ENCODE results near the gene AKAP6. TPM values are rescaled to one million over a fixed set of nuclear protein-coding genes. Genes with fewer than 3 reads are reported as not detected.
A peak's percentile ranks its signal among the peaks of the same experiment; 100 is the strongest.

The AKAP6 gene
- total RNA-seq, 1 donor from 2014 or later = 0.29 TPM

DNA sequence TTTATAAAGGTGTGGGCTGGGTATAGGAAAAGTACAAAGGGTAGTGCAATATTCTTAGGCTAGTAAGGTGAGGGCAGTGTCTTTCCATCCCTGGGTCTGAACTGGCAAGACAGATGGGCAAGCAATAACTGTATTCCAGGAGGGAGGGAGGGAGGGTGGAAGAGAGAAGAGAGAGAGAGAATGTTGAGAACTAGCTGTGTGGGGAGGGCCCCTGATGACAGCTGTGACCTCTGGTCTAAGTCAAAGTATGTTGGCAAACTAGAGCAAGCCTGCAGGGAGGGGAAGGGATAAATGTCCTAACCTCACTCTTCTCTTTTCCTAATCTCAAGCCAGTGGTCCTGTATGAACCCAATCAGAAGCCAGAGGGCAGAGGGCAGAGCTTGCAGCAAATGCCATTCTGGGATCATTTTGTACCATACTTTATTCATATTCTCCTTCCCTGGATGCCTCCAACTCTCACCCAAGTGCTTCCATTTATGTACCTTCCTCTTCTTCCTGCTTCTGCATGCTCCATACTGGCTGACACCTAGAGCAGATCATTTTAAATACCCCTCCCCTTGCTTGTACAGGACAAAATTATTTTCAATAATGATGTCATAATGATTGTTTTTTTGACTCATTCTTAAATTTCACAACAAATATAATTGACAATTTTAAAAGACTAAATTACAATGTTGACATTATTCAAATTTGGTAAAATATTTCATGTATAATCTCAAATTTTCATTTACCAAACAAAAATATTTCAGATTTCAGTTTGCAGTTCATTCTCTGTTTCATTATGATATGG, 75.9 kb downstream of the AKAP6 start:
- no peak for DNase-seq (ENCODE audit: extremely low read depth, low read depth, low spot score)

DNA sequence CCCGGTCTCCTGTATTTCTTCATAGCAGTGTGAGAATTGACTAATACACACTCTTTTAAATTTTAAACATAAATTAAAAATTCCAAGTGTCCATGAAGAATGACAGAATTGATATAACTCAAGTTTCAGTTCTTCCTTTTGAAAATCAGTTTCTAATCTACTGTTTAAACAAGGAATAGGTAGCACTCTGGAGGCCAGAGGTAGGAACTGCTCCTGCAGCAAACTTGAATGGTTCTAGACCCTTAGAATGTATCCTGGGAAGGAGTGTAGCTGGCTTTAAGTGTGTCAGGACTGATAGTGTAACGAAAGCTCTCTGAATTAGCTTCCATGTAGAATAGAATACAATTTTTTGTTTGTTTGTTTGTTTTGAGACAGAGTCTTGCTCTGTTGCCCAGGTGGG, 76.8 kb downstream of the AKAP6 start:
- DNase-seq (ENCODE audit: extremely low read depth, low read depth, low spot score) = no peak

DNA sequence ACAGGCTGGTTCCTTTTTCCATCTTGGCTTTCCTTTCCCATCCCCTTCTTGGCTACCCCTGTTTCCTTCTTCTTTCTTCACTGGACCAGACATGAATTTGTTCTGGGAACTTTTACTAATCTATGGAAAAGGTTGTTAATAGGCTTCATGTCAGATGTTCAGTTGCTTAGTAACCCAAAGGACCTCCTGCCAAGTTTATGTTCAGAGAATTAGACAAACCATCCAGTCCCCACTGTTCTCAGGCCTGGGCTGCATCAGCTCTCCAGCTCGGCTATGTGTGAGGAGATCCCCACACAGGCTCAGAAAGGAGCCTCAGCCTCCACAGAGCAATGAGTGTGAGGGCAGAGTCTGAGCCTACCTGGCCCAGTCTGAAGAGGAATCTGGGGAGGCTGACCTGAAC, 78.0 kb downstream of the AKAP6 start:
- no peak for DNase-seq (ENCODE audit: extremely low read depth, low read depth, low spot score)

DNA sequence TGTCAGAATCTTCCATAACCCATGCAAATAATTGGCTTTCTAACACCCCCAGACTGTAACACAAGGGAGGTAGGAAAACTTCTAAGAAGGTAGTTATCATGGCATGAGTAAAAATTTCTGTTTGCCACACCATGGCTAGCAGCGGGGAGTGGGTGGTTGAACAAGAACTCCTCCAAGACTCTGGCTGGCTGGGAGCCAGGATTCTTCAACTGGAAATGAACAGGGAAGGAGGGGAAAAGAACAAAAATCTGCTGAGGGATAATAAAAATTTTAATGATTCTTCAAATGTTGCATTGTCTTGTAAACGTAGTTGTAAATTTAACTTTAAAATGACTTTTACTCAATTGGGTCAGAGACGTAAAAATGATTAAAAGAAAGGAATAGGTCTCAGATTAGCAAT, 78.9 kb downstream of the AKAP6 start:
- DNase-seq (ENCODE audit: extremely low read depth, low read depth, low spot score) = no peak

DNA sequence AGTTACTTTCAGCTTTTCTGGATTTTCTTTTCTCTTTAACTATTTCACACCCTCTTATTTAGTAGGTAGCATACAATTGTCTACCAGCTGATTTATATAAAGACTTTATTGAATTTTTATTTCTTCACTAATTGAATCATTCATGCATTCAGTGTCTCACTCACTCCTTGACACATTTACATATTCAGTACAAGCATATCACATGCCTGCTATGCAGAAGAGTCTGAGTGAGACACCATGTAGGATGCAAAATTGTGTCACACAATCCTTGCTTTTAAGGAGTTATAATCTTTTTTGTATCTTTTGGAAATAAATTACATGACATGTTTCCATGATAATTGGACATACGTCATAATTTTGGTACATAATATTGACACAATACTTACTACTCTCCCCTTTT, 83.0 kb downstream of the AKAP6 start:
- DNase-seq (ENCODE audit: extremely low read depth, low read depth, low spot score) = no peak

DNA sequence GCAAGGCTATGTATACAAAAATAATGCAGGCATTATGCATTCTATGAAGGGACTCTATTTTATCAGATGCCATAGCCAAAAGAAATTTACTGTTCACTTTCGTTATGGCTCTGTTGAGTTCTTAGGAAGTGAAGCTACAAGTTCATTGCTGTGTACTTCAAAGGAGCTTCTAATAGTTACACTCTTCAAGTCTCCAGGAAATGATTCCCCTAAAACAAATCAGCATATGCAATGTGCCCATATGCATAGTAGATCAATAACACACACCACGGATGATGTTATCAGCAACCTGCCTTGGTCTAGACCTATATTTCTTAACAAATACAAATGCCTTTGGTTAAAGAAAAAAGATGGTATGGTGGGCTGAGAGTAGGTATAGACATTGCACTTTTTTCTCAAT, 83.4 kb downstream of the AKAP6 start:
- DNase-seq (ENCODE audit: extremely low read depth, low read depth, low spot score) = no peak

DNA sequence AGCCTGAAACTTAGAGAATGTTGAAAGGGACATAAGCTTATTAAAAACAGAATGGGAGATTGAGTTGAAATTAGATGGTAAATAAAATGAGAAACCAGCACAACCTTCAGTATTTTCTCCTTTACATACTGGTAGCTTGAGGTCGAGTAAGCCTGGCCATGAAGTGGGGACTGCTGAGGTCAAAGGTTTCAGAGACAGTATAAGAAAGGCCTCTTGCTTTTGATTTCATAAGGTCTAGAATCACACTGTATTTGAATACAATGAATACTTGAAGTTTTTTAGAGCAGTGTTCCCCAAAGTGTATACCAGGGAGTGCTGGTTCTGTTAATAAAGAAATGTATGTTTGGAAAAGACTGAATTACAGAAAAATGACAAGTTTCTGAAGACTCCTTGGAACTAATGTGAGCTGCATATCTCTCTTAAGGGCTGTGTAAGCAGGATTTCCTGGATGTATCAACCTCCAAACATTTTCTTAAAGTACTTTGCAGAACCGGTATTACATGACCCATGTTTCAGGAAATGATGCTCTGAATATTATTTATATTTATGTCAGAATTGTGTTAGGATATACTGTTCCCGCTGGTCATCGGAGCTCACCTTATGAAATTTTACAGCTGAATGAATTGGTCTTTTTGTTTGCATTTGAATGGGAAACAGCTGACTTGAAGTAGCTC, 85.0 kb downstream of the AKAP6 start:
- DNase-seq (ENCODE audit: extremely low read depth, low read depth, low spot score) = peak; percentile 23

DNA sequence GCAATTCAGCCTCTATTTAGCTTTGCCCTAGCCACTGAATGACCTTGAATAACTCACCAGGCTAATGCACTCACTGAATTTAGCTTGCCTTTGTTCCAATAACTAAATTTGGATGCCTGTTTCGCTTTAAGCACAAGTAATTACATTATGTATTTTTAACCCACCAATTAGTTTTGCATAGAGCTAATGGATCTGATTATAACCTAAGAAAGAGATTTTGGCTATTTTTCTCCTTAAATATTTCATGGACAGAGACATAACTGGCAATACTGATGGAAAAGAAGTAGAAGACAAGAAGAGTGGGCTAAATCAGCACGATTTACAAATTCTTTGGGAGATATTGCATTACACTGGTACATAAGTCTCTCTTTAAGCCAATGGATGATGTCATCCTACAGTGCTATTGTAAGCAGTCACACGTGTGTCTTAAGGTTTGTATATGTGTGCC, 85.7 kb downstream of the AKAP6 start:
- DNase-seq (ENCODE audit: extremely low read depth, low read depth, low spot score) = no peak

DNA sequence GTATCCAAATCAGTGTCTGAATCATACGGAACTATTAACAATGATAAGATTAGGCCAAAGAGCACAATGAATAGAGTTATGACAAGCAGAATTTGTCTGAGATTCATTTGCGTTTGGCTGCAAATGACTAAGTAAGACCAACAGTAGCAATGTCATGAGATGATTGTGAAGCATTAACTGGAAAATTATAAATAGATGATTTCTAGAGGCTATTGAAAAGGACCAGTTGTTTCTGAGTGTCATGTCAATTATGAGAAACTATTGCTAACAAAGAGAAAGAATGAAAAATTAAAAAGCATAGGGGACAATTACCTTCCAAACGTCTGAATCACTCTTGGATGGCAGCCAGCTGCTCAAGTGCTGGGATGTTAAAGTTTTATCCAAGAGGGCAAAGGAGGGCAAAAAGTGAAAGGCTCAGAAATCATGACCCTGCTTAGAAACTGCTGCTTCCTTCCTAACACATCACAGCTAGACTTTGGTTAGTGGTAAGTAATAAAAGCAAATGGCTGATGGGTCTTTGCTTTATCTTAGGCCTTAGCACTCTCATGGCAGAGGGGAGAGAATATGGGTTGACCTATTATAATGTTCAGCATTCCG, 89.0 kb downstream of the AKAP6 start:
- DNase-seq (ENCODE audit: extremely low read depth, low read depth, low spot score) = peak; percentile 79

DNA sequence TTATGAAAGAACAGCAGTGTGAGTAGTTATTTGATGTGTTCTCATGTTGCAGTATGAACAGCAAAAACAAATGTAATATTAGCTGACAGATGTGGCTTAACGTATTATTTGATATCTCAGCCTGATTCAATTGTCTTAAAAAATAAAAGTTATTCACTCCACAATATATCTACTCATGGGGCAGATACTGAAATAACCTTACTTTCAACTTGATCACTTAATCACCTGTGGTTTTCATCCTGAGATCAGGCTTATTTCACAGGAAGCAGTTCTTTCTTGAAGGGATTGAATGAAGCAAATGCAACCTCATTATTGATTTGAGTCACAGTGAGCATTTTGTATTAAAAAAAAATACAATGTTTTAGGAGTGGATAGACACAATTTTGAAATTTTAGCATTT, 90.3 kb downstream of the AKAP6 start:
- no peak for DNase-seq (ENCODE audit: extremely low read depth, low read depth, low spot score)

DNA sequence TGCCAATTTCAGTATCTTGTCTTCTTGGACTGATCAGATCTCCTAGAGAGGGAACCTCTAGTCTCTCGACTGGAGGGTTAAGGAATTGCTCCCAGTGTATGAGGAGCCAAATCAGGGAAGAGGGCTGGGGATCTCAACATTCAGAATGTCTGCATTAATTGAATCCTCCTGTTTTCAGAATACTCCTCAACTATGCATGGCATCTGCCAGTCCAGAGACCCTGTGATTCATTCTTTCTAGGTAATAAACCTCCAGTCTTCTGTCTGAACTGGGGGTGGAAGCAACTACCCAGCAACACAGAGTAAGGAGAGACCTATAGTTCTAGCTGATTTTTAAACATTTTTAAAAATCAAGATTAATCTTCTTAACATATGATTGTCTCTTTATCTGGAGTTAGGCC, 92.7 kb downstream of the AKAP6 start:
- DNase-seq (ENCODE audit: extremely low read depth, low read depth, low spot score) = no peak

DNA sequence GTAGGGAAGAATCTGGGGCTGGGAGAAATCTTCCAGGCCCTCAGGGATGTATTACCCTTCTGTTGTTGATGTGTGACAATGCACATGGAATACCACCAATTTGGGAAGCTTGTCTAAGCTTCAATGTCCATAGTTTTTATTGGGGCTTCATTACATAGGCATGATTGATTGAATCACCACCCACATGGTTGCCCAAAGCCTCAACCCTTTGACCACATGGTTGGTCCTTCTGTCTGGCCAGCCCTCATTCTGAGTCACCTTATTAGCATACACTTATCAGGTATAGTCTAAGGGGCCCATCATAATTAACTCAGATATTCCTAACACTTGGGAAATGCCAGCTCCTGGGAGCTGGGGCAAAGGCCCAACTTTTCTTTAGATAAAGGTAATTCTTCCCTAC, 93.3 kb downstream of the AKAP6 start:
- no peak for DNase-seq (ENCODE audit: extremely low read depth, low read depth, low spot score)

DNA sequence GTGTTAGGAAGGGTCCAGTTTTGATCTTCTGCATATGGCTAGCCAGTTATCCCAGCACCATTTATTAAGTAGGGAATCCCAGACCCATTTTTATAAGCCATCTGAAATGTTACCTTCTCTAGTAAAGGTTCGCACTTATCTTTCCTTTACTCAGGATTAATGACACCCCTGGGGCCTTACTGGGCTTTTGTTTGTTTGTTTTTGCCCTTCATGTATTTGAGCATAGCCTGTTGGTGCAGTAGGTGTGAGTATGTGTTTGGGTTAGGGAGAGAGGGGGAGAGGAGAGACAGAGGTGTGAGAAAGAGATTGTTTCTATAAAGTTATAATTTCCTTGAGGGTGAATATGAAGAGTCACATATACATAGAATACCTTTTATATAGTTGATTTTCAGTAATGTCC, 96.9 kb downstream of the AKAP6 start:
- DNase-seq (ENCODE audit: extremely low read depth, low read depth, low spot score) = no peak

DNA sequence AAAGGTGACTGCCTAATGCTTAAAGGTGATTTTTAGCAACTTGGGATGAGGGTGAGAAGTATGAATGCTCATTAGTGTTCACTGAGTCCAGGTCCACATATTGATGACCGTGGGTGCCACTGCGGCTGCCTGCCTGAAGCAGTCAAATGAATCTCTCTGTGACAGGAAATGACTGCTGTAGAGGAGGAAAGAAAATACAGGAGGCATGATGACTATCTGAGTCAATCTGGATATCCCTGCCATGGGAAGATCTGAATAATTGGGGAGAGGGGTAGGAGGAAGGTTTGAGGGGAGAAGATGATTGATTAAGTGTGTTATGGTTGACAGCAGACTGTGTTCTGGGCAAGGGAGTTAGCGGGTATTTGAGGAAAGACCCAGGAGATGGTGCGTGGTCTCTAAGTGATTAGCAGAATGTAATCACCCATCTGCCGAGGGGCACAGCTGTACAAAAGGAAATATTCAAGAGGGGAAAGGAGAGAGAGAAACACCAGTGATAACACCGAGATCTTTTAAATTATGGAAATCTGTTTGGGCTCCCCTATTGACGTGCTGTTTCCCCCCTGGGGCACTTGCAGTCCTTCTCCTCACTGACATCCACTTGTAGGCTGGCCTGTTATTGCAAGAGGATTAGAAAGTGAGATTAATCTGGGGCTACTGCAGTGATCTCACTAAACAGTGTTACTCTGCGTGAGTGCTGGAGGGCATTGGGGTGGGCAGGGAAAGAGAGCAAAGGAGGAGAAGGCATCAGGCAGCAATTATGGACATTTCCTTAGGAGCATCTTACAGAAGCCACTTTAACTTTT, 97.7 kb downstream of the AKAP6 start:
- DNase-seq (ENCODE audit: extremely low read depth, low read depth, low spot score) = no peak

DNA sequence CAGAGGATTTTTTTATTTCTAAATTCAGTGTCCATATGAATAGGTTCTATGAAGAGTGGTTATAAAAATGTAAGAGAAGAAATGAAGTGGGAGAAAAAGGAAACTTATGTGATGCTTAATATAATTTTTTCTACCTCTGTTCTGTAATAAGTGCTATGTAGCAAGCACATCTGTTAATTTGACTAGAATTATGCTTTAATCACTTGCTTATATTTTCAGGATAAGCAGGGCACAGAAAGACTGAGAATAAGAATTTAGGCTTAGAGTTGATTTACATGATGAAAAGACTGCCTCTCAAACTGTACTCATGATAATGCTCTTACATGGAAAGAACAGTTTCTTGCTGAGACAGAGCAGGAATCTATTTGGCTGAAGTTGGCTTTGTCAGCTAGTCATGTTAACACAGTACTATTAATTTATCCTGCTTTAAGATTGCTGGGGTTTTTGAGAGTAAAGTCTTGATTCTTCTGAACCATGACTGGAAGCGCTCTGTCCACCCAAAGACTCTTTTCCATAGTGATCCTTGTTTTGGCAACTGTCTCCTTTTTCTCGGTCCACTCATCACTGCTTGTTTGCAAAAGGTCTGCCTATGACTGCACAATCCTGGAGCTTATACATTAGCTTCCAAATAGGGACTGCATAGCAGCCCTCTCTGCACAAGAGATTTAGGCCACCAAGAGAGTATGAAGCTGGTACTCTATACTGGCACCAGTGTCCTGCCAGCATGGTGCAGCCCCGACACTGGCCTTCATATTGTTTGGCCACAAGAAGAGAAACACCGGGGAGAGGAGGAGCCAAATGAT, 98.8 kb downstream of the AKAP6 start:
- DNase-seq (ENCODE audit: extremely low read depth, low read depth, low spot score) = no peak

DNA sequence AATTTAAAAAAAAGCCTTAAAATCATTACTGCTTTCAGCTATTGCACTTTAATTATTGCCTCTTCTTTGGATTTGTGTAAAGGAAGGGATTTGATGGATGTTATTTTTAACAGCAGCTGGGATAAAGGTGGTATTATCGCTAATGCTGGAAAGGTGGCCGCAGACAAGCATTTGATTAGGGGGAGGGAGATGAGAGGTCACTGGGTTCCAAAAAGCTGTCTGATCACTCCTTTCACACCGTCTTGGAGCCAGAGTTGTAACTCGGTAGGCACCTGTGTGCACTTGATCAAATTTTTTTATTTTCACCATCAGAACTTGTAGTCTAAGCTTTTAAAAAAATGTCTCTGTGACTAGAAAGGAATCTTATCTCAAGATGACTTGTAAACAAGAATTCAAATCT, 99.8 kb downstream of the AKAP6 start:
- no peak for DNase-seq (ENCODE audit: extremely low read depth, low read depth, low spot score)

DNA sequence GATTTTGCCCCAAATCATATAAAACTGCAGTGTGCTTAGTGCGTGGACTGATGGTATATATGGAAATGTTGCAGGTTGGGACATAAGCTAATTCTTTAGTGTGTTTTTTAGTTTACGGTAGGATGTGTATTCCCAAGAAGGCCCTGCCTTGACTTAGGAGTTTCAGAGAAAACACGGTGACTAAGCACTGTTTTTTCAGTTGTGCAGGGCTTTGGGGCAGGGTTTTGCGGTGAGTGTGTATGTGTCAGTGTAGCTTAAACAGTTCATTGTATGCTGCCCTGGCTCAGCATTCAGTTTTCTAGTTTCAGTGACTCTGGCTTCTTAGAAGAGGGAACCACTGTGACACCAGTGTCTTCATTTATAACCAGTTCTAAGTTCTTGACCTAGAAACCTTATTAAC, 101.2 kb downstream of the AKAP6 start:
- DNase-seq (ENCODE audit: extremely low read depth, low read depth, low spot score) = no peak

DNA sequence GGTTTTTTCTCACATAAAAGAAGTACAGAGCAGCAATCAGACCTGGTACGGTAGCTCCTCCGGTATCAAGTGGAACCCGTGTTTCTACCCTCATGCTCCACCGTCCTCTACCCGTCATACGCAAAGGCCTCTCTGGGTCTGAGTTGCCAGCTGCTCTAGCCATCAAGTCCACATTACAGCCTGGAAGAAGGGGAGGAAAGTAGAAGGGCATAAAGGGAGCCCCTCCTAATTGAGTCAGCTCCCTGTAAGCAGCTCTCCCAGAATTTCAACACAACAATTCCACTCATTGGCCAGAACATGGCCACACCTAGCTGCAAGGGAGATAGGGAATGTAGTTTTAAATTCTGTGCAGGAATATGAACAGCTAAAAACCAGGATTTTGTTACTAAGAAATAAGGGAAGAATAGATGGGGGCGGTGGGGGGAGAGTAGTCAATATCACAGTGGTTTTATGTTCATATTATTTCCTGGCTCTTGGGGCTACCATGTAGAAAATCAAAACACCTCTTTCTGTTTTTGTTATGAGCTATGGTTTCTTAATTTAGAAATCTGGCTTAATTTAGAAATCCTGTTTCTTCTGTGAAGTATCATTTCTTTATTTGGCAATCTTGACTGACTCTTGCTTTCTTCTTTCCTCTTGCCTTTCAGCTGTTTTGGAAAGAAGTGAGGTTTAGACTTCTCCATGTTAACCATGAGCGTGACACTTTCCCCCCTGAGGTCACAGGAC, 103.9 kb downstream of the AKAP6 start:
- no peak for DNase-seq (ENCODE audit: extremely low read depth, low read depth, low spot score)

DNA sequence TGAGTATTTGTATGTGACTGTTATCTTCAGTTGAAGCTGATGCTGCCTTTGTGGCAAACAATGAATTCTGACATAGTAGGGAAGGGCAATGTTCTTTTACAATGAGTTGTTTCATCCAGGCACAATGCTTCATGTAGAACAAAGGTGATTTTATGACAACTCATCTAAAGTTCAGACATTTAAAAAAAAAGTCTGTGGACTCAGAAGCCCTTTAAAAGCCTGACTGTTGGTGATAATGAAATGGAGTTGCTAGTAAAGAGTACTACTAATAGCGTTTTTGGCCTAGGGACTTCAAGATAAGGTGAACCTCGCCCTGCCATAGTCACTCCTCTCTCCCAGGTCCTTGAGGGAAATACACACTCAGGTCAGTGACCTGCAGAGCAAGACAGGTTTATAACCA, 105.1 kb downstream of the AKAP6 start:
- no peak for DNase-seq (ENCODE audit: extremely low read depth, low read depth, low spot score)

DNA sequence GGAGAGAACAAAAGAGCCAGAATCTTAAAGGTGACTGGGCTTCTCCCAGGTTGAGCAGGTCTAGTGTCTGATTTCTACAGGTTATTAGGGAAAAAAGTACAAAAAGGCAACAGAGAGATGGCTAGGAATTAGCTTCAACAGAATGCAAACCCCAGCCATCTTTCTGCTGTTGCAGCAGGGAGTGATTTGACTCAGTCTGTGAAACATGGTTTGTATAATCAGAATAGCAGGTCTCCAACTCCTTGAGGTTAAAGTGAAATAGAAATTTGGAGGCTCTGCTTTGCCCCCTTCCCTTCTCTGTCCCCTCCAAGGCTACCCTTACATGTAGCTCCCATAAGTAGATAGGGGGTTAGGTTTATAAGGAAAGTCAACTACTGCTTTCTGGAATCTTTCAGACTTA, 105.8 kb downstream of the AKAP6 start:
- no peak for DNase-seq (ENCODE audit: extremely low read depth, low read depth, low spot score)

Data from glomerular endothelial cell (primary cell).